Keratinocyte (primary cell): Measurements from ENCODE around the gene CMIP.

Experiments
- EZH2 ChIP-seq: IDR thresholded peaks from one replicate; pipeline ENCODE4 v1.6.1; 2012; ENCODE audit warnings: inconsistent platforms, mild to moderate bottlenecking, low read length, moderate library complexity
- TF ChIP-seq, protein P1 (sequence below), 3 experiments: IDR thresholded peaks in 1 of 3; conservative IDR thresholded peaks in 1 of 3; optimal IDR thresholded peaks in 1 of 3; 2 replicates in 2 of 3; 3 replicates in 1 of 3; pipeline versions ENCODE3 to v1.5.1; 2011; ENCODE audit warnings: low read length in 3 of 3, mild to moderate bottlenecking in 3 of 3, moderate library complexity in 2 of 3, control low read depth in 1 of 3, inconsistent platforms in 1 of 3; ENCODE audit not compliant: insufficient read depth in 2 of 3; ENCODE audit errors: extremely low read depth in 1 of 3

DNA sequence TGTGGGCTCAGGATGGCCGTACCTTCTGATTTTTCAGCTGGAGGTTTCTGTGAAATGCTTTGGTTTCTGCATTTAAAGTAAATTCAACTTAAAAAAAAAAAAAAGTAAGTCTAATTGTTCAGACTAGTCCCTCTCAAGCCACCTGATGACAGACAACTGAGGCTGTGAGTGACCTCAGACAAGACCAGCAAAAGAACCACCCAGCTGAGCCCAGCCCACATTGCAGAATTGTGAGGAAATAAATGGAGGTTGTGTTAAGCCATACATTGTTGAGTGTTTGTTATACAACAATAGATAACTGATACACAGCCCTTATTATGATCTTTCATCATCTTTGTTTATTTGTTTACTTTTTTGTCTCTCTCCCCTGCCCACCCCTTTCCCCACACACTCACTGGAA, 44.7 kb upstream of the CMIP start:
- TF ChIP-seq, protein P1, sequence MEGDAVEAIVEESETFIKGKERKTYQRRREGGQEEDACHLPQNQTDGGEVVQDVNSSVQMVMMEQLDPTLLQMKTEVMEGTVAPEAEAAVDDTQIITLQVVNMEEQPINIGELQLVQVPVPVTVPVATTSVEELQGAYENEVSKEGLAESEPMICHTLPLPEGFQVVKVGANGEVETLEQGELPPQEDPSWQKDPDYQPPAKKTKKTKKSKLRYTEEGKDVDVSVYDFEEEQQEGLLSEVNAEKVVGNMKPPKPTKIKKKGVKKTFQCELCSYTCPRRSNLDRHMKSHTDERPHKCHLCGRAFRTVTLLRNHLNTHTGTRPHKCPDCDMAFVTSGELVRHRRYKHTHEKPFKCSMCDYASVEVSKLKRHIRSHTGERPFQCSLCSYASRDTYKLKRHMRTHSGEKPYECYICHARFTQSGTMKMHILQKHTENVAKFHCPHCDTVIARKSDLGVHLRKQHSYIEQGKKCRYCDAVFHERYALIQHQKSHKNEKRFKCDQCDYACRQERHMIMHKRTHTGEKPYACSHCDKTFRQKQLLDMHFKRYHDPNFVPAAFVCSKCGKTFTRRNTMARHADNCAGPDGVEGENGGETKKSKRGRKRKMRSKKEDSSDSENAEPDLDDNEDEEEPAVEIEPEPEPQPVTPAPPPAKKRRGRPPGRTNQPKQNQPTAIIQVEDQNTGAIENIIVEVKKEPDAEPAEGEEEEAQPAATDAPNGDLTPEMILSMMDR (optimal IDR thresholded peaks at IDR 0.05 in 1 of 3, IDR thresholded peaks at IDR 0.05 in 1 of 3, conservative IDR thresholded peaks at IDR 0.05 in 1 of 3; ENCODE audit: extremely low read depth in 1 of 3, insufficient read depth in 2 of 3, low read length in 3 of 3): no peak
- no peak for TF ChIP-seq EZH2
